Heart left ventricle (tissue), 13 donors: Measurements from ENCODE around the gene VAMP3.

Experiments used
- POLR2A ChIP-seq, 2 donors: fragments of 450-650 bp; IDR thresholded peaks; one replicate each; pipeline ENCODE4 v1.6.1; 2017; ENCODE audit warnings: antibody characterized with exemption in 2 of 2, mild to moderate bottlenecking in 2 of 2, moderate library complexity in 2 of 2
- TF ChIP-seq, protein P1 (sequence below), 12 donors: fragments of 200-600 bp; sonication (generic) in 4 of 12; IDR thresholded peaks; one replicate each; pipeline versions ENCODE4 v1.5.0 to v1.8.0; 2018 to 2022; ENCODE audit warnings: antibody characterized with exemption in 12 of 12, mild to moderate bottlenecking in 5 of 12
- donor health status: ischemic (EF 13 %, LVEDD 7.1; RV severe dilation, severe dysfunction).
- donor health status: DM: no; HTN: yes; CAD: no.
- donor health status: DM: no; HTN: no; CAD: no.
- donor health status: ischemic (EF 25% LVEDD 6.9; RV normal size, moderate dysfunction).
- donor health status: ischemic (EF 25% LVEDD 5.7; RV mildly dilated, moderate dysfunction).
- donor health status: ischemic (EF 35%, LVEDD 5.7; RV mildly dilated, moderate dysfunction).
- donor health status: nonischemic (EF 11% LVEDD 7.7; RV severe dilation, severe dysfunction).
- donor health status: DM: yes; HTN: yes; CAD: no.
- donor health status: PGD.
- donor health status: ischemic (EF 29% LVEDD 5.4; RV normal size, mild dysfunction).
- donor health status: nonischemic (EF 23%, LVEDD 6.1; RV moderate dilation, normal function).

DNA sequence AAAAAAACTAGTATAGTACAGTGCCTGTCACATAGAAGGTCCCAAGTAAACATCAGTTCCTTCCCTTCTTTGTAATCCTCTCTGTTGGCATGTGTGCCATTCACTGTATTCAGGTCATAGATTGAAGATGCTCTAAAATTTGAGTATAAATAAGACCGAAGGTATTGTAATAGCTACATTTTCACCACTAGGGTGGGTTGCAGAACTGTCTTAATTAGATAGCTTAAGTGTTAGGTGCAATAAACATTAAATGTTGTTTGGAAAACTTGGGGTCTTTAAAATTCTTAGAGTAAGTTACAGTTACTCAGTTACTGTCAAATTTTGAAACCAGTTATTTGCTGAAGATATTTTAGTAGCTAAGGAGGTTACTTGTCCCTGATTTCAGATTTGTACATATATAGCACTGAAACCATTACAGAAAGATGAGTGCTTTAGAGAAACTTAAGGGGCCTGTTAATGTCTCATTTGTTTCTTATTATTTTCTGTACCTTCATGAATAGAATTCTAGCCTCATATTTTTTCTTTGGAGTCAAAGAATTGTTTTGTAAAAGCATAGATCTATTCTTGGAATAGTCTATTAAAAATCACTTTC, 37.3 kb downstream of the VAMP3 start:
- TF ChIP-seq, protein P1, sequence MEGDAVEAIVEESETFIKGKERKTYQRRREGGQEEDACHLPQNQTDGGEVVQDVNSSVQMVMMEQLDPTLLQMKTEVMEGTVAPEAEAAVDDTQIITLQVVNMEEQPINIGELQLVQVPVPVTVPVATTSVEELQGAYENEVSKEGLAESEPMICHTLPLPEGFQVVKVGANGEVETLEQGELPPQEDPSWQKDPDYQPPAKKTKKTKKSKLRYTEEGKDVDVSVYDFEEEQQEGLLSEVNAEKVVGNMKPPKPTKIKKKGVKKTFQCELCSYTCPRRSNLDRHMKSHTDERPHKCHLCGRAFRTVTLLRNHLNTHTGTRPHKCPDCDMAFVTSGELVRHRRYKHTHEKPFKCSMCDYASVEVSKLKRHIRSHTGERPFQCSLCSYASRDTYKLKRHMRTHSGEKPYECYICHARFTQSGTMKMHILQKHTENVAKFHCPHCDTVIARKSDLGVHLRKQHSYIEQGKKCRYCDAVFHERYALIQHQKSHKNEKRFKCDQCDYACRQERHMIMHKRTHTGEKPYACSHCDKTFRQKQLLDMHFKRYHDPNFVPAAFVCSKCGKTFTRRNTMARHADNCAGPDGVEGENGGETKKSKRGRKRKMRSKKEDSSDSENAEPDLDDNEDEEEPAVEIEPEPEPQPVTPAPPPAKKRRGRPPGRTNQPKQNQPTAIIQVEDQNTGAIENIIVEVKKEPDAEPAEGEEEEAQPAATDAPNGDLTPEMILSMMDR (IDR thresholded peaks at IDR 0.05): peak; percentile 10 to 51 (median 36)
- no peak for TF ChIP-seq POLR2A (IDR thresholded peaks at IDR 0.05)
